Liver (tissue), 9 donors: Measurements from ENCODE around the gene PTPN2. TPM values are rescaled to one million over a fixed set of nuclear protein-coding genes. Genes with fewer than 3 reads are reported as not detected.

ENCODE experiments used
- DNase-seq: peaks from one replicate; pipeline ENCODE4 v3.0.0-alpha.2; 2017; ENCODE audit warnings: low spot score
- H3K27ac ChIP-seq, 2 donors: one replicate each; pipeline ENCODE4 v1.7.0; 2013; ENCODE audit warnings: inconsistent platforms in 2 of 2, low read length in 2 of 2, control low read depth in 1 of 2, low read depth in 1 of 2, mild to moderate bottlenecking in 1 of 2
- H3K27me3 ChIP-seq, 4 donors: one replicate each; pipeline versions ENCODE4 v1.6.1 to v1.7.0; 2013; ENCODE audit warnings: low read length in 3 of 4, inconsistent platforms in 1 of 4, mild to moderate bottlenecking in 1 of 4, moderate library complexity in 1 of 4; ENCODE audit not compliant: control insufficient read depth in 4 of 4, insufficient read depth in 4 of 4
- H3K36me3 ChIP-seq, 4 donors: one replicate each; pipeline versions ENCODE4 v1.6.1 to v1.7.0; 2013; ENCODE audit warnings: low read length in 3 of 4, mild to moderate bottlenecking in 3 of 4, low read depth in 1 of 4, moderate library complexity in 1 of 4; ENCODE audit not compliant: control insufficient read depth in 4 of 4, insufficient read depth in 3 of 4
- H3K4me1 ChIP-seq, 4 donors: one replicate each; pipeline versions ENCODE4 v1.6.1 to v1.7.0; 2013; ENCODE audit warnings: low read length in 3 of 4, mild to moderate bottlenecking in 3 of 4, moderate library complexity in 1 of 4; ENCODE audit not compliant: control insufficient read depth in 4 of 4, insufficient read depth in 4 of 4
- H3K4me3 ChIP-seq, 3 donors: one replicate each; pipeline versions ENCODE4 v1.6.1 to v1.7.0; 2013; ENCODE audit warnings: low read length in 3 of 3, control low read depth in 1 of 3, low read depth in 1 of 3, mild to moderate bottlenecking in 1 of 3
- H3K9ac ChIP-seq, 2 donors: one replicate each; pipeline ENCODE4 v1.7.0; 2013; ENCODE audit warnings: low read length in 2 of 2, mild to moderate bottlenecking in 2 of 2, moderate library complexity in 2 of 2, control low read depth in 1 of 2, low read depth in 1 of 2
- H3K9me3 ChIP-seq, 4 donors: one replicate each; pipeline versions ENCODE4 v1.6.1 to v1.7.0; 2013; ENCODE audit warnings: low read length in 3 of 4; ENCODE audit not compliant: control insufficient read depth in 4 of 4
- CTCF ChIP-seq: fragments of 150-350 bp; IDR thresholded peaks from 2 replicates; pipeline ENCODE4 v1.5.1; 2017; ENCODE audit warnings: improper control_type of control experiment, low read depth, low read length; ENCODE audit not compliant: missing input control
- EGR1 ChIP-seq, 2 donors: IDR thresholded peaks; 2 replicates each; pipeline ENCODE4 v1.6.1; 2016 to 2018; ENCODE audit warnings: antibody characterized with exemption in 2 of 2, low read depth in 2 of 2
- FOXA1 ChIP-seq: IDR thresholded peaks from 2 replicates; pipeline ENCODE4 v1.6.1; 2016; ENCODE audit warnings: antibody characterized with exemption
- FOXA2 ChIP-seq: IDR thresholded peaks from 2 replicates; pipeline ENCODE4 v1.6.1; 2016; ENCODE audit warnings: antibody characterized with exemption
- GABPA ChIP-seq, 2 donors: IDR thresholded peaks in 1 of 2; conservative IDR thresholded peaks in 1 of 2; 2 replicates each; pipeline ENCODE4 v1.6.1; 2016; ENCODE audit warnings: antibody characterized with exemption in 2 of 2, mild to moderate bottlenecking in 1 of 2, moderate library complexity in 1 of 2
- NR2F2 ChIP-seq: IDR thresholded peaks from 2 replicates; pipeline ENCODE4 v1.6.1; 2016; ENCODE audit warnings: antibody characterized with exemption
- SP1 ChIP-seq: IDR thresholded peaks from 2 replicates; pipeline ENCODE4 v1.6.1; 2018; ENCODE audit warnings: antibody characterized with exemption, mild to moderate bottlenecking
- TAF1 ChIP-seq: conservative IDR thresholded peaks from 2 replicates; pipeline ENCODE4 v1.6.1; 2016; ENCODE audit warnings: antibody characterized with exemption, mild to moderate bottlenecking
- WGBS: extraction: QIAGEN DNeasy Blood & Tissue Kit; methylation state at CpG from one replicate; pipeline ENCODE4 v1.1.7; 2013; 5-methylcytosine and 5-hydroxymethylcytosine counted together
- polyA plus RNA-seq, 2 donors: library from polyadenylated mRNA; stranded (reverse) in 1 of 2; unstranded in 1 of 2; fragments of 200-250 nt in 1 of 2; fragments of >200 nt in 1 of 2; fragmentation: Nextera tagmentation in 1 of 2; extraction: Ambion mirVana in 1 of 2; gene quantifications; one replicate each; pipeline versions ENCODE4 v1.2.1 to v1.2.3, GENCODE V29; 2013 to 2015
- total RNA-seq, 2 donors: library from RNA; depleted of rRNA; stranded (reverse); fragments of >200 nt; gene quantifications; one replicate each; pipeline ENCODE4 v1.2.3, GENCODE V29; 2014
- TF ChIP-seq, protein P1 (sequence below): IDR thresholded peaks from 2 replicates; pipeline ENCODE4 v1.6.1; 2016; ENCODE audit warnings: antibody characterized with exemption, mild to moderate bottlenecking
- TF ChIP-seq, protein P2 (sequence below): IDR thresholded peaks from 2 replicates; pipeline ENCODE4 v1.6.1; 2016; ENCODE audit warnings: antibody characterized with exemption
- donor health status: healthy.
- donor health status: healthy.
- donor health status: healthy.
- donor health status: healthy.
- donor health status: healthy.

The PTPN2 gene
- total and polyA plus RNA-seq, 4 donors, result 9.2 to 21.2 (median 14.9) TPM

GRCh38 chr18:12858991-12859390 lies 25.0 kb downstream of the PTPN2 start:
- Histone ChIP-seq H3K9me3 (no peaks in the 10 kb centered on the region), H3K4me1 (peaks cover 5 to 10% (median 6%) of the 10 kb centered on the region in 4 donors), H3K27me3 (no peaks in the 10 kb centered on the region), H3K36me3 (peaks cover 0 to 7% (median 4%) of the 10 kb centered on the region in 4 donors), H3K27ac (no peak overlapping the region), H3K4me3 (no peak overlapping the region), H3K9ac (no peak overlapping the region)
- 81% methylated on average over 5 of the region's 5 CpGs for WGBS
- no peak for DNase-seq
- no peak for TF ChIP-seq NR2F2
- TF ChIP-seq TAF1, result no peak

DNA sequence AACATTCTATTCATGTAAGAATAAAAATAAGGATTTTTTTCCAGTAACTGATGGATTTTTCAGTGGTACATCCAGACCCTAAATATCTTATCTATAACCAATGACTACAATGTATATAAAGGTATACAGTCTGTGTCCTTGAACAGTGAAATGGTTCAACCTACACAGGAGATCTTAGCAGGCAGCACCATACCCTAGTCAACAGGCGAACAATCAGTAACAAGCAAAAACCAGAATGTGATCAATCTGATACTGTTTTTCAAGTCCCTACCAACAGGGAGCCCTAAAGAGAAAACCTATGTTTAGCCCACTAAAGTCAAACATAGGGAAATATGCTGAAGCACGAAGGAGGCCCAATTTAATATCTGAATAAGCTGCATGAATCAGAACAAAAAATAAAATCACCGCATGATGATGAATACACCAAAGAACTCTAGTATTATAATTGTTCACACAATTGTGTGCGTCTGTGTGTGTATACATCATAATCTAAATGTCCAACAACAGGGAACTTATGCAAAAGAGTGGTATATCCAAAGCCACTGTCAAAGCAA lies 26.0 kb downstream of the PTPN2 start:
- no peak overlapping the region for H3K4me3 ChIP-seq
- TF ChIP-seq FOXA2, result no peak
- TF ChIP-seq EGR1 (IDR thresholded peaks at IDR 0.05; ENCODE audit: low read depth in 2 of 2), result no peak
- TF ChIP-seq SP1, result no peak
- no peak for TF ChIP-seq CTCF
- TF ChIP-seq, protein P1, sequence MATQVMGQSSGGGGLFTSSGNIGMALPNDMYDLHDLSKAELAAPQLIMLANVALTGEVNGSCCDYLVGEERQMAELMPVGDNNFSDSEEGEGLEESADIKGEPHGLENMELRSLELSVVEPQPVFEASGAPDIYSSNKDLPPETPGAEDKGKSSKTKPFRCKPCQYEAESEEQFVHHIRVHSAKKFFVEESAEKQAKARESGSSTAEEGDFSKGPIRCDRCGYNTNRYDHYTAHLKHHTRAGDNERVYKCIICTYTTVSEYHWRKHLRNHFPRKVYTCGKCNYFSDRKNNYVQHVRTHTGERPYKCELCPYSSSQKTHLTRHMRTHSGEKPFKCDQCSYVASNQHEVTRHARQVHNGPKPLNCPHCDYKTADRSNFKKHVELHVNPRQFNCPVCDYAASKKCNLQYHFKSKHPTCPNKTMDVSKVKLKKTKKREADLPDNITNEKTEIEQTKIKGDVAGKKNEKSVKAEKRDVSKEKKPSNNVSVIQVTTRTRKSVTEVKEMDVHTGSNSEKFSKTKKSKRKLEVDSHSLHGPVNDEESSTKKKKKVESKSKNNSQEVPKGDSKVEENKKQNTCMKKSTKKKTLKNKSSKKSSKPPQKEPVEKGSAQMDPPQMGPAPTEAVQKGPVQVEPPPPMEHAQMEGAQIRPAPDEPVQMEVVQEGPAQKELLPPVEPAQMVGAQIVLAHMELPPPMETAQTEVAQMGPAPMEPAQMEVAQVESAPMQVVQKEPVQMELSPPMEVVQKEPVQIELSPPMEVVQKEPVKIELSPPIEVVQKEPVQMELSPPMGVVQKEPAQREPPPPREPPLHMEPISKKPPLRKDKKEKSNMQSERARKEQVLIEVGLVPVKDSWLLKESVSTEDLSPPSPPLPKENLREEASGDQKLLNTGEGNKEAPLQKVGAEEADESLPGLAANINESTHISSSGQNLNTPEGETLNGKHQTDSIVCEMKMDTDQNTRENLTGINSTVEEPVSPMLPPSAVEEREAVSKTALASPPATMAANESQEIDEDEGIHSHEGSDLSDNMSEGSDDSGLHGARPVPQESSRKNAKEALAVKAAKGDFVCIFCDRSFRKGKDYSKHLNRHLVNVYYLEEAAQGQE, result no peak
- no peak for TF ChIP-seq GABPA (IDR thresholded peaks at IDR 0.05 in 1 of 2, conservative IDR thresholded peaks at IDR 0.05 in 1 of 2)
- TF ChIP-seq FOXA1, result no peak
- TF ChIP-seq, protein P2, sequence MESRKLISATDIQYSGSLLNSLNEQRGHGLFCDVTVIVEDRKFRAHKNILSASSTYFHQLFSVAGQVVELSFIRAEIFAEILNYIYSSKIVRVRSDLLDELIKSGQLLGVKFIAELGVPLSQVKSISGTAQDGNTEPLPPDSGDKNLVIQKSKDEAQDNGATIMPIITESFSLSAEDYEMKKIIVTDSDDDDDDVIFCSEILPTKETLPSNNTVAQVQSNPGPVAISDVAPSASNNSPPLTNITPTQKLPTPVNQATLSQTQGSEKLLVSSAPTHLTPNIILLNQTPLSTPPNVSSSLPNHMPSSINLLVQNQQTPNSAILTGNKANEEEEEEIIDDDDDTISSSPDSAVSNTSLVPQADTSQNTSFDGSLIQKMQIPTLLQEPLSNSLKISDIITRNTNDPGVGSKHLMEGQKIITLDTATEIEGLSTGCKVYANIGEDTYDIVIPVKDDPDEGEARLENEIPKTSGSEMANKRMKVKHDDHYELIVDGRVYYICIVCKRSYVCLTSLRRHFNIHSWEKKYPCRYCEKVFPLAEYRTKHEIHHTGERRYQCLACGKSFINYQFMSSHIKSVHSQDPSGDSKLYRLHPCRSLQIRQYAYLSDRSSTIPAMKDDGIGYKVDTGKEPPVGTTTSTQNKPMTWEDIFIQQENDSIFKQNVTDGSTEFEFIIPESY, result no peak
- whole genome bisulfite sequencing, result 96% methylated on average over 4 of the region's 4 CpGs
- no peak overlapping the region for H3K9ac ChIP-seq
- peaks cover 5 to 7% (median 6%) of the 10 kb centered on the region in 4 donors for H3K4me1 ChIP-seq
- peaks cover 0 to 7% (median 4%) of the 10 kb centered on the region in 4 donors for H3K36me3 ChIP-seq
- no peak overlapping the region for H3K27ac ChIP-seq
- no peaks in the 10 kb centered on the region for H3K9me3 ChIP-seq
- no peaks in the 10 kb centered on the region for H3K27me3 ChIP-seq
- DNase-seq, result no peak
